H1 (cell line): Measurements from ENCODE around the gene IGFBP4. TPM values are rescaled to one million over a fixed set of nuclear protein-coding genes. Genes with fewer than 3 reads are reported as not detected.

ENCODE experiments used
- CTCF ChIA-PET: fragments of 300-600 bp; sonication (Branson Sonifier 250); formaldehyde crosslinking; loops from one replicate; lab custom pipeline; 2021; ENCODE audit not compliant: partially characterized antibody; lab: Charles Lee
- POLR2A ChIA-PET: fragments of 300-600 bp; sonication (Branson Sonifier 250); formaldehyde crosslinking; loops from one replicate; lab custom pipeline; 2021; ENCODE audit warnings: inconsistent platforms; ENCODE audit not compliant: partially characterized antibody; lab: Charles Lee
- DNase-seq, 2 experiments: peaks; one replicate each; pipeline versions ENCODE4 v3.0.0 to v3.0.0-alpha.2; 2010 to 2022; ENCODE audit warnings: low spot score in 2 of 2, low read depth in 1 of 2, mixed read lengths in 1 of 2
- FAIRE-seq: peaks from 2 replicates; lab custom pipeline; 2011; peaks lifted over from hg19 to GRCh38; lab: Jason Lieb, UNC
- H2AFZ ChIP-seq: 2 replicates; pipeline ENCODE4 v1.8.1; 2012; ENCODE audit warnings: low read length, inconsistent platforms
- H2AK5ac ChIP-seq: 2 replicates; pipeline ENCODE4 v1.6.1; 2013; ENCODE audit warnings: low read depth, low read length
- H2BK120ac ChIP-seq: replicated peaks from 2 replicates; pipeline ENCODE3; 2013; ENCODE audit warnings: low read depth, low read length, inconsistent platforms
- H2BK12ac ChIP-seq: 2 replicates; pipeline ENCODE4 v1.6.1; 2013; ENCODE audit warnings: low read depth, low read length
- H2BK15ac ChIP-seq: 2 replicates; pipeline ENCODE4 v1.6.1; 2013; ENCODE audit warnings: low read length
- H2BK20ac ChIP-seq: 2 replicates; pipeline ENCODE4 v1.6.1; 2013; ENCODE audit warnings: low read length
- H2BK5ac ChIP-seq: 2 replicates; pipeline ENCODE4 v1.6.1; 2013; ENCODE audit warnings: low read depth, low read length
- H3K14ac ChIP-seq: 2 replicates; pipeline ENCODE4 v1.6.1; 2013; ENCODE audit warnings: inconsistent platforms; ENCODE audit not compliant: insufficient read length
- H3K18ac ChIP-seq: 2 replicates; pipeline ENCODE4 v1.6.1; 2013; ENCODE audit warnings: low read length; ENCODE audit errors: extremely low read depth
- H3K23ac ChIP-seq: 2 replicates; pipeline ENCODE4 v1.6.1; 2013; ENCODE audit warnings: inconsistent platforms; ENCODE audit not compliant: insufficient read length
- H3K23me2 ChIP-seq: 2 replicates; pipeline ENCODE4 v1.6.1; 2013; ENCODE audit warnings: low read depth, low read length
- H3K27ac ChIP-seq: 2 replicates; pipeline ENCODE4 v1.6.1; 2011; ENCODE audit warnings: low read depth, low read length, inconsistent platforms
- H3K27me3 ChIP-seq, 4 experiments: replicated peaks in 1 of 4; 1 replicate in 1 of 4; 2 replicates in 3 of 4; pipeline versions ENCODE4 v1.6.1 to v1.8.1; 2011 to 2013; ENCODE audit warnings: low read length in 3 of 4, mild to moderate bottlenecking in 3 of 4, inconsistent platforms in 2 of 4, mixed read lengths in 2 of 4, moderate library complexity in 1 of 4; ENCODE audit not compliant: control insufficient read depth in 3 of 4, insufficient read depth in 3 of 4; ENCODE audit errors: extremely low read depth in 1 of 4
- H3K36me3 ChIP-seq, 4 experiments: 2 replicates each; pipeline versions ENCODE4 v1.6.1 to v1.8.1; 2011 to 2013; ENCODE audit warnings: mild to moderate bottlenecking in 4 of 4, low read length in 3 of 4, moderate library complexity in 2 of 4, control low read depth in 1 of 4, inconsistent platforms in 1 of 4; ENCODE audit not compliant: insufficient read depth in 4 of 4, control insufficient read depth in 2 of 4
- H3K4ac ChIP-seq: replicated peaks from 2 replicates; pipeline ENCODE3; 2013; ENCODE audit warnings: low read length, low read depth, mixed read lengths, inconsistent platforms; ENCODE audit not compliant: insufficient read length
- H3K4me1 ChIP-seq, 4 experiments: replicated peaks in 1 of 4; 1 replicate in 1 of 4; 2 replicates in 3 of 4; pipeline versions ENCODE4 v1.6.1 to v1.8.1; 2011 to 2013; ENCODE audit warnings: low read length in 3 of 4, inconsistent platforms in 2 of 4, mixed read lengths in 1 of 4; ENCODE audit not compliant: insufficient read depth in 4 of 4, control insufficient read depth in 3 of 4
- H3K4me2 ChIP-seq, 2 experiments: 2 replicates each; pipeline versions ENCODE4 v1.6.1 to v1.8.1; 2011 to 2013; ENCODE audit warnings: low read depth in 2 of 2, low read length in 2 of 2, control low read depth in 1 of 2, inconsistent platforms in 1 of 2, mild to moderate bottlenecking in 1 of 2; ENCODE audit not compliant: insufficient read depth in 1 of 2
- H3K4me3 ChIP-seq, 4 experiments: fragments of 200-600, 300-600 bp in 1 of 4; sonication (generic), shearing (Covaris generic), sonication (Bioruptor Twin) in 1 of 4; 2 replicates each; pipeline versions ENCODE4 v1.5.1 to v1.8.1; 2011 to 2016; ENCODE audit warnings: low read length in 4 of 4, low read depth in 3 of 4, control low read depth in 2 of 4, inconsistent platforms in 2 of 4, mild to moderate bottlenecking in 2 of 4, mixed read lengths in 1 of 4, moderate library complexity in 1 of 4; ENCODE audit not compliant: insufficient read depth in 2 of 4; ENCODE audit errors: extremely low read depth in 1 of 4
- H3K56ac ChIP-seq: replicated peaks from 2 replicates; pipeline ENCODE3; 2013; ENCODE audit warnings: low read depth, mild to moderate bottlenecking, mixed read lengths, low read length, inconsistent platforms; ENCODE audit not compliant: insufficient read length
- H3K79me1 ChIP-seq: 2 replicates; pipeline ENCODE4 v1.6.1; 2013; ENCODE audit warnings: low read depth, low read length, control low read depth
- H3K79me2 ChIP-seq, 2 experiments: 2 replicates each; pipeline versions ENCODE4 v1.6.1 to v1.8.1; 2012 to 2013; ENCODE audit warnings: low read length in 2 of 2, mild to moderate bottlenecking in 2 of 2, inconsistent platforms in 1 of 2; ENCODE audit not compliant: insufficient read depth in 2 of 2, control insufficient read depth in 1 of 2
- H3K9ac ChIP-seq, 4 experiments: replicated peaks in 1 of 4; 1 replicate in 1 of 4; 2 replicates in 3 of 4; pipeline versions ENCODE4 v1.6.1 to v1.8.1; 2011 to 2013; ENCODE audit warnings: low read depth in 3 of 4, low read length in 3 of 4, control low read depth in 2 of 4, mild to moderate bottlenecking in 2 of 4, moderate library complexity in 2 of 4, inconsistent platforms in 1 of 4; ENCODE audit errors: extremely low read depth in 1 of 4
- H3K9me3 ChIP-seq, 2 experiments: 2 replicates each; pipeline versions ENCODE4 v1.6.1 to v1.8.1; 2012 to 2013; ENCODE audit warnings: mild to moderate bottlenecking in 2 of 2, moderate library complexity in 2 of 2, control low read depth in 1 of 2, inconsistent platforms in 1 of 2, low read depth in 1 of 2, low read length in 1 of 2, mixed read lengths in 1 of 2; ENCODE audit not compliant: insufficient read depth in 2 of 2
- H4K20me1 ChIP-seq, 2 experiments: replicated peaks in 1 of 2; 2 replicates each; pipeline versions ENCODE3 to v1.8.1; 2011 to 2013; ENCODE audit warnings: inconsistent platforms in 2 of 2, low read length in 2 of 2, mild to moderate bottlenecking in 1 of 2; ENCODE audit not compliant: insufficient read depth in 2 of 2, control insufficient read depth in 1 of 2
- H4K5ac ChIP-seq: 2 replicates; pipeline ENCODE4 v1.6.1; 2013; ENCODE audit warnings: low read length, low read depth, mixed read lengths, inconsistent platforms; ENCODE audit not compliant: insufficient read length
- H4K8ac ChIP-seq: 2 replicates; pipeline ENCODE4 v1.8.0; 2013; ENCODE audit warnings: mild to moderate bottlenecking, moderate library complexity, low read length, inconsistent platforms; ENCODE audit not compliant: insufficient read depth; ENCODE audit errors: extremely low read depth
- H4K91ac ChIP-seq: replicated peaks from 2 replicates; pipeline ENCODE3; 2013; ENCODE audit warnings: low read length, mixed read lengths, inconsistent platforms; ENCODE audit not compliant: insufficient read length
- WGBS, 2 experiments: shearing (Covaris generic) in 1 of 2; methylation state at CpG; one replicate each; pipeline versions ENCODE4 v1.1.6 to v1.1.7; 2013 to 2015; ENCODE audit warnings: low lambda C conversion rate in 2 of 2, mixed read lengths in 2 of 2, inconsistent platforms in 1 of 2, low coverage in 1 of 2, missing lambda C conversion rate in 1 of 2; ENCODE audit not compliant: insufficient replicate concordance in 2 of 2, insufficient coverage in 1 of 2, insufficient read length in 1 of 2; ENCODE audit errors: extremely low coverage in 1 of 2, missing lambda C conversion rate in 1 of 2; 5-methylcytosine and 5-hydroxymethylcytosine counted together
- polyA plus RNA-seq, 7 experiments: library from polyadenylated mRNA; depleted of rRNA in 3 of 7; stranded (reverse) in 5 of 7; unstranded in 2 of 7; fragments of >200 nt in 5 of 7; fragments of 200-250 nt in 2 of 7; gene quantifications; 1 replicate in 5 of 7; 2 replicates in 1 of 7; 4 replicates in 1 of 7; pipeline versions ENCODE4 v1.2.1 to v1.2.3, GENCODE V29; 2011 to 2013; ENCODE audit warnings: missing spikeins in 2 of 7, mixed read lengths in 2 of 7
- total RNA-seq: library from RNA; stranded (reverse); fragmentation: NEBNext Ultra II Directional; extraction: Animal tissue kit (Norgen Biotek cat#: 25700); gene quantifications from 2 replicates; pipeline ENCODE4 v1.2.1, GENCODE V29; 2021

The IGFBP4 gene
- total and polyA plus RNA-seq, 2 of the 8 experiments (the other 6 are each of a cell fraction or from before 2014, with no cell fraction given): 85.5 to 105 TPM

DNA sequence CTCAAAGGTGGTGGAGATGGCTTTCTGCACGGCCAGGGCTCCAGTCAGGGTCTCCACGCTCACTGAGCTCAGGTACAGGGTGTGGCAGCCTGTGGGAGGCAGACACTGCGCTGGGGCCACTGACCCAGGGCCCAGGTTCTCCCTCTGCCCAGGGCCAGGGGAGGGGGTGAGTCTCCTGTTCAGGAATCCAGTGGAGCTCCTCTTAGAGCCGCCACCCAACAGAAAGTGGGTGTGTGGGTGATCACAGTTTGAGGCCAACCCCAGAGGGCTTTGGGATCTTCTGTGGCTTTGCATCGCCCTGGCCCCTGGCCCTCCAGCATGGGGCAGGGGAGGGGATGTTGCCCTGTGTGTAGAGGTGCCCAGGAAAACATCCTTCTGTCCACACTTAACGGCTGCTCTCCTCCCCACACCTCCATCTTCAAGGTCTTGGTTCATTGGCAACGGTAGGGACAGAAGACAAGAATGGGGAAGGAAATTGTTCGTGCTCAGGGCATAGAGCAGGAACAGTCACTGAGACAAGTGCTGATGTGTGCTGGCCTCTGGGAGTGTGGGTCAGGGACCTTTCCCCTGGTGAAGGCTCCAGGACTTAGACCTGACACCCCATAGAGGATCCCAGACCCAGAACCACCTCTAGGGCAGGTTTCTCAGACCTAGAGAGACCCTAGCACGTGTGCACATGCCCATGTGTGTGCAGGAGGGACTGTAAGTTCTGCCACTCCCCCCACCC, 36.7 kb downstream of the IGFBP4 start:
- Histone ChIP-seq H3K4me3 (no peak overlapping the region), H3K4ac (peak overlapping the region; percentile 2), H2BK120ac (no peak overlapping the region), H3K56ac (no peak overlapping the region), H4K91ac (peak overlapping the region; percentile 69), H3K4me1 (peaks cover 3 to 22% (median 10%) of the 10 kb centered on the region in 4 experiments), H4K8ac (no peak overlapping the region), H2BK15ac (peak overlapping the region; percentile 72; the same call in 1 of the 2 replicates), H3K14ac (no peak overlapping the region), H3K9me3 (no peaks in the 10 kb centered on the region), H3K23me2 (no peaks in the 10 kb centered on the region; the same call in 1 of the 2 replicates), H3K18ac (no peak overlapping the region), H3K79me2 (no peaks in the 10 kb centered on the region), H3K79me1 (no peaks in the 10 kb centered on the region), H2AFZ (no peak overlapping the region), H2BK5ac (peak overlapping the region; percentile 73; the same call in 1 of the 2 replicates), H2AK5ac (peak overlapping the region; percentile 83; the same call in 1 of the 2 replicates), H4K5ac (no peak overlapping the region), H3K4me2 (no peak overlapping the region), H4K20me1 (no peaks in the 10 kb centered on the region), H2BK20ac (no peak overlapping the region), H3K27ac (no peak overlapping the region), H3K36me3 (no peaks in the 10 kb centered on the region), H3K23ac (no peak overlapping the region), H3K27me3 (no peaks in the 10 kb centered on the region; a peak in 1 of 7 replicates), H2BK12ac (peak overlapping the region; percentile 86; the same call in 1 of the 2 replicates), H3K9ac (no peak overlapping the region)
- FAIRE-seq (no peak), DNase-seq (no peak)
- CTCF ChIA-PET: interaction anchor here (0.7 to 34.1 kb wide), 6 partner anchors 13 to 128 kb away, joined by 3 to 739 read pairs (median 4); partner anchors contain the start of gene IGFBP4
- POLR2A ChIA-PET: interaction anchor here (0.9 kb wide), 1 partner anchor 36 kb away, joined by 7 read pairs; no protein-coding TSS in a partner anchor
- 93% methylated on average over 9 of the region's 9 CpGs; no CpG with 5 or more reads in 1 of the 2 experiments for WGBS, 2 experiments
